ENCODE measurements around the gene EFNB1.
"Not testable (repeated sequence)": the region's sequence is repeated elsewhere in the genome, so short reads cannot be mapped to it uniquely, and the experiment has no call there.

GRCh38 chrX:68781295-68781694 is 47.5 kb upstream of the EFNB1 start:
- TF ChIP-seq CTCF (IDR thresholded peaks at IDR 0.05; ENCODE audit: poor library complexity, severe bottlenecking); REST (IDR thresholded peaks at IDR 0.05; ENCODE audit: borderline replicate concordance); RAD21 (conservative IDR thresholded peaks at IDR 0.05); POLR2AphosphoS5 (IDR thresholded peaks at IDR 0.05); EZH2 (IDR thresholded peaks at IDR 0.05; ENCODE audit: borderline replicate concordance, insufficient read depth, low read length, poor library complexity, severe bottlenecking); EP300 (conservative IDR thresholded peaks at IDR 0.05; ENCODE audit: poor library complexity, severe bottlenecking): not testable (repeated sequence)

All from neural cell (in vitro differentiated cells).